Stimulated activated effector memory CD8-positive, alpha-beta T cell treated with anti-CD3 and anti-CD28 coated beads, Interleukin-12 subunit alpha, Interleukin-12 subunit beta, amount 100 ng/mL, for 72 hours (primary cell): ENCODE data around the gene GABRE.

Source experiments
- ATAC-seq: fragments of 150-1000 bp; cut with Tn5 transposase; 2 replicates; pipeline ENCODE4 v1.10.0; 2021
- DNase-seq, 2 donors: peaks; one replicate each; pipeline ENCODE4 v3.0.0; 2021 to 2022; ENCODE audit warnings: low spot score in 2 of 2
- H3K27ac Mint-ChIP-seq: one replicate; pipeline ENCODE4 v1.8.0; 2022; ENCODE audit warnings: mild to moderate bottlenecking, mixed read lengths
- H3K36me3 Mint-ChIP-seq: one replicate; pipeline ENCODE4 v1.8.0; 2022; ENCODE audit warnings: mild to moderate bottlenecking, mixed read lengths
- H3K4me1 Mint-ChIP-seq: one replicate; pipeline ENCODE4 v1.8.0; 2022; ENCODE audit warnings: mixed read lengths
- H3K4me3 Mint-ChIP-seq: one replicate; pipeline ENCODE4 v1.8.0; 2022; ENCODE audit warnings: mild to moderate bottlenecking, mixed read lengths
- H3K9me3 Mint-ChIP-seq: one replicate; pipeline ENCODE4 v1.8.0; 2022; ENCODE audit warnings: mixed read lengths

Gene GABRE

GRCh38 chrX:151977923-151978322 lies 3.4 kb upstream of the GABRE start:
- H3K4me1 Mint-ChIP-seq, result no peaks in the 10 kb centered on the region

DNA sequence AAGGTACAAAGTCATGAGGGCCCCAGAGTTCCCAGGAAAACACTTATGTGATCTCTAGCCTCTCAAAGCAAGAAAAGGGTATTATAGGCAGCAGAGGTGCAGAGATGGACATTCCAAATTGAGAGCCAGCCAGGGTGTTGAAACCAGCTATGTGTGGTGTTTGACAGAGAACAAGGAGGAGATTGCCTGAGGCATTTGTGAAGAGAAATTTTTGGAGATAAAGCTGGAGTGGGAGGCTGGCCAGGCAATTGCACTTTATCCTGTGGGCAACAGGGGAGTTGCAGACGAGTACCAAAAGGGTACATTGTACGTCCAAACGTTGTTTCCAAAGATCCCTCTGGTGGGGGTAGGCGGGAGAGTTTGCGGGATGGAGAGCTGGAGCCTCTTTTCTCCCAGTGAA lies 2.5 kb upstream of the GABRE start:
- no peak overlapping the region for H3K4me3 Mint-ChIP-seq
- DNase-seq (no peak), ATAC-seq (no peak)
- no peaks in the 10 kb centered on the region for H3K9me3 Mint-ChIP-seq
- H3K27ac Mint-ChIP-seq, result no peak overlapping the region
- no peaks in the 10 kb centered on the region for H3K4me1 Mint-ChIP-seq
- H3K36me3 Mint-ChIP-seq, result no peaks in the 10 kb centered on the region

More at GRCh38 chrX:151977923-151978322, 3.4 kb upstream of the GABRE start:
- no peak overlapping the region for H3K27ac Mint-ChIP-seq
- DNase-seq (no peak), ATAC-seq (no peak)
- no peaks in the 10 kb centered on the region for H3K9me3 Mint-ChIP-seq
- H3K4me3 Mint-ChIP-seq, result no peak overlapping the region
- no peaks in the 10 kb centered on the region for H3K36me3 Mint-ChIP-seq

- no peak overlapping the region for H3K27ac Mint-ChIP-seq
- ATAC-seq, result no peak
- no peaks in the 10 kb centered on the region for H3K36me3 Mint-ChIP-seq
- no peaks in the 10 kb centered on the region for H3K4me1 Mint-ChIP-seq
- H3K4me3 Mint-ChIP-seq, result no peak overlapping the region
- H3K9me3 Mint-ChIP-seq, result no peaks in the 10 kb centered on the region
- no peak for DNase-seq
Measured at GRCh38 chrX:151975736-151976275, 1.3 kb upstream of the GABRE start.

DNA sequence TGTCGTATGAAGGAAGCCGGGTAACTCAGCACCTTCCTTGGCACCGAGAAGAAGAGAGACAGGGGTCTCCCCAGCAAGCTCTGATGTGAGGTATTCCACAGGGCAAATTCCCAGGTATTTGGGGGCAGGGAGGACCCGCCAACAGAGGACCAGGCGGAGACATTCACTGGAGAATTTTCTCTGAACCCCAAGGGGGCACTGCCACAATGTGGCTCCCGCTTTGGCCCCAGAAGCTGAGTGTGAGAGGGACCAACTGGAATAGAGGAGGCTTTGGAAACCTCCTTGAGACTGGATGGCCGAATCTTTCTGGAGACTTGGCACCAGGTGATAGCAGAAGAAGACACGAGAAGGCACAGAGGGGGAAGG lies 735 bp upstream of the GABRE start:
- Mint-ChIP-seq H3K9me3 (no peaks in the 10 kb centered on the region), H3K36me3 (no peaks in the 10 kb centered on the region), H3K4me1 (no peaks in the 10 kb centered on the region), H3K4me3 (no peak overlapping the region), H3K27ac (no peak overlapping the region)
- DNase-seq (no peak), ATAC-seq (no peak)

- H3K27ac Mint-ChIP-seq, result no peak overlapping the region
- no peak for ATAC-seq
- H3K4me3 Mint-ChIP-seq, result no peak overlapping the region
- no peaks in the 10 kb centered on the region for H3K4me1 Mint-ChIP-seq
- no peaks in the 10 kb centered on the region for H3K36me3 Mint-ChIP-seq
- no peak for DNase-seq
- no peaks in the 10 kb centered on the region for H3K9me3 Mint-ChIP-seq
Measured at GRCh38 chrX:151973851-151974335, 583 bp downstream of the GABRE start.

GRCh38 chrX:151973060-151973661 lies 1.3 kb downstream of the GABRE start:
- Mint-ChIP-seq H3K36me3 (no peaks in the 10 kb centered on the region), H3K9me3 (no peaks in the 10 kb centered on the region), H3K27ac (no peak overlapping the region), H3K4me1 (no peaks in the 10 kb centered on the region), H3K4me3 (no peak overlapping the region)
- DNase-seq (no peak), ATAC-seq (no peak)

- Mint-ChIP-seq H3K27ac (no peak overlapping the region), H3K4me3 (no peak overlapping the region), H3K9me3 (no peaks in the 10 kb centered on the region), H3K36me3 (no peaks in the 10 kb centered on the region), H3K4me1 (no peaks in the 10 kb centered on the region)
- ATAC-seq (no peak), DNase-seq (no peak)
Measured at GRCh38 chrX:151970661-151971060, 3.8 kb downstream of the GABRE start.

DNA sequence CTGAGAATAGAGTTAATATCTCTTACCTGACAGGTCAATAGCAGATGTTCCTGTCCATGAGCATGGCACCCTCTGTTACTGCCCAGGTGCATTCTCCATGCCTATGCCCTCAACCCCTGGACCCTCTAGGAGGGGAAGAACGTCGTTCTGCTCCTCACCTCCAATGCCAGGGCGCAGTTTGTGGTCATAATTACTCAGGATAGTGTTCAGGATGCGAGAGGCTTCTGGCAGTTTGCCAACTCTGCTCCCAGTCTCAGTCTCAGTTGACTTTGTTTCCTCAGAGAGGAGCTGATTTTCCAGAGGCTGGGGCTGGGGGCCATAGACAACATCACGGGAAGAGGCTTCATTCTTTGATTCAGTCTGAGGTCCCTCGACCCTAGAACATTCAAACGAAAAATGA lies 4.4 kb downstream of the GABRE start:
- H3K4me1 Mint-ChIP-seq, result no peaks in the 10 kb centered on the region
- H3K4me3 Mint-ChIP-seq, result no peak overlapping the region
- H3K36me3 Mint-ChIP-seq, result no peaks in the 10 kb centered on the region

DNA sequence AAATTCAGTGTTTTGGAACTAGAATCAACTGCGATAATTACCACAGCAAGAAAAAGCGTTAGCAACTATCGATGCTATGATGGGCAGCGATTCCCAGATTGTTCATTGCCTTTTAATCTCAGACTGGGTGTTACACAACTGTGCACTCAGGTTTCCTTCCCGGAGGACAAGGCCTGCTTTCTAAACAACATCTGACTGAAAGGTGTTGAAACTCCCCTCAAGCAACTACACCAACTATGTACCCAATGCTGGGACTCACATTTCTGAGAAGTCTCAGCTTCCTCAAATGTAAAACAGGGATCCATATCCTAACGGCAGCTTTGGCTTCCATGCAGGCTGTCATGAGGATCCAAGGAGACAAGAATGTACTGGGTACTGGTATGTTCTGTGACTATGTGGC lies 8.2 kb downstream of the GABRE start:
- Mint-ChIP-seq H3K27ac (no peak overlapping the region), H3K4me3 (no peak overlapping the region), H3K36me3 (no peaks in the 10 kb centered on the region), H3K9me3 (no peaks in the 10 kb centered on the region), H3K4me1 (no peaks in the 10 kb centered on the region)
- no peak for ATAC-seq
- no peak for DNase-seq

More for the DNA sequence above, 4.4 kb downstream of the GABRE start:
- no peak for ATAC-seq
- DNase-seq, result no peak
- H3K9me3 Mint-ChIP-seq, result no peaks in the 10 kb centered on the region
- H3K27ac Mint-ChIP-seq, result no peak overlapping the region

- H3K27ac Mint-ChIP-seq, result no peak overlapping the region
- H3K36me3 Mint-ChIP-seq, result no peaks in the 10 kb centered on the region
Measured at GRCh38 chrX:151962034-151962433, 12.4 kb downstream of the GABRE start.

DNA sequence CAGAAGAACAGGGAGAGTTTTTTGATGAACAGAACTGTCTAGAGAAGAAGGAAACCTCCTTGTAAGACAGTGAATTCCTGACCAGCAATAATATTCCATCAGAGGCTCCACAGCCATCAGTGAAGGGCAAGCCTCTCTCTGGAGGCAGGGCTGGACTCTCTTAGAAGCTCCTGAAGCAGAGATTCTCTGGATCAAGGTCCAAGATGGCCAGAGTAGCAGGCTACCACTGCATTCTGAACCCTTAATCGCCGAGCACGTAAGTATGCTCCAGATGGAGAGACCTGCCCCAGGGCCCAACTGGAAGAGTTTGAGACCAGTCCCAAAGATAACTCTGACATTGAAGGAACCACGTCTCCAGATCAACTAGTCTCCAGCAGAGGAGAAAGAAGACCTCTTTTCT lies 16.4 kb downstream of the GABRE start:
- DNase-seq (no peak), ATAC-seq (no peak)
- H3K4me3 Mint-ChIP-seq, result no peak overlapping the region
- no peaks in the 10 kb centered on the region for H3K36me3 Mint-ChIP-seq
- no peaks in the 10 kb centered on the region for H3K4me1 Mint-ChIP-seq
- H3K9me3 Mint-ChIP-seq, result peaks cover 2% of the 10 kb centered on the region
- no peak overlapping the region for H3K27ac Mint-ChIP-seq

More at GRCh38 chrX:151962034-151962433, 12.4 kb downstream of the GABRE start:
- Mint-ChIP-seq H3K4me1 (no peaks in the 10 kb centered on the region), H3K9me3 (no peaks in the 10 kb centered on the region), H3K4me3 (no peak overlapping the region)
- no peak for DNase-seq
- no peak for ATAC-seq

DNA sequence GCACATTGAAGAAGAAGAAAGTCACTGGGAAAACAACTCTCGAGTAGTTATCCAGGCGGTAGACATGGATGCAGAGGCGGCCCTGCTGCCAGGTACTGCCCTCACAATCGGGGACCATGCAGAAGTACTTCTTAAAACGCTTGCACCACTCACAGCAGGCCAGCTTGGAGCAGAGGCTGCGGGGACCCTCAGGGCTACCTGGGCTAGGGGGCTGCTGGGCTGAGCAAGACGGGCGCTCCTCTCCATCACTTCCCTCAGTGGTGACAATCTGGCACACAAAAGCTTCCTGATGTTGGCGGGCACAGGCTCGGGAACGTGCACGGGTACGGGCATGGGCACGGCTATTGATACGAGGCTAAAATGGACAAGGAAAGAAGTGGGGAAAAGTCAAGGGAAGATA lies 19.7 kb downstream of the GABRE start:
- H3K4me1 Mint-ChIP-seq, result no peaks in the 10 kb centered on the region
- no peak overlapping the region for H3K27ac Mint-ChIP-seq
- no peak for ATAC-seq
- DNase-seq, result no peak
- H3K9me3 Mint-ChIP-seq, result peaks cover 2% of the 10 kb centered on the region
- H3K36me3 Mint-ChIP-seq, result no peaks in the 10 kb centered on the region
- no peak overlapping the region for H3K4me3 Mint-ChIP-seq

- no peaks in the 10 kb centered on the region for H3K4me1 Mint-ChIP-seq
Measured at GRCh38 chrX:151938172-151938571, 36.3 kb downstream of the GABRE start.

GRCh38 chrX:151935358-151935757 lies 39.1 kb downstream of the GABRE start:
- Mint-ChIP-seq H3K27ac (no peak overlapping the region), H3K4me1 (no peaks in the 10 kb centered on the region), H3K9me3 (no peaks in the 10 kb centered on the region), H3K4me3 (no peak overlapping the region), H3K36me3 (no peaks in the 10 kb centered on the region)
- DNase-seq (no peak), ATAC-seq (no peak)

More at GRCh38 chrX:151938172-151938571, 36.3 kb downstream of the GABRE start:
- ATAC-seq (no peak), DNase-seq (no peak)
- no peak overlapping the region for H3K27ac Mint-ChIP-seq
- no peaks in the 10 kb centered on the region for H3K9me3 Mint-ChIP-seq
- no peaks in the 10 kb centered on the region for H3K36me3 Mint-ChIP-seq
- no peak overlapping the region for H3K4me3 Mint-ChIP-seq

GRCh38 chrX:151929126-151929525 lies 45.4 kb downstream of the GABRE start:
- no peaks in the 10 kb centered on the region for H3K9me3 Mint-ChIP-seq
- no peak overlapping the region for H3K4me3 Mint-ChIP-seq
- H3K27ac Mint-ChIP-seq, result no peak overlapping the region
- DNase-seq (no peak), ATAC-seq (no peak)
- H3K4me1 Mint-ChIP-seq, result no peaks in the 10 kb centered on the region
- H3K36me3 Mint-ChIP-seq, result no peaks in the 10 kb centered on the region

GRCh38 chrX:151923648-151924047 lies 50.8 kb downstream of the GABRE start:
- DNase-seq, result no peak
- H3K4me3 Mint-ChIP-seq, result no peak overlapping the region
- no peak overlapping the region for H3K27ac Mint-ChIP-seq
- H3K36me3 Mint-ChIP-seq, result no peaks in the 10 kb centered on the region
- ATAC-seq, result no peak
- H3K4me1 Mint-ChIP-seq, result no peaks in the 10 kb centered on the region
- H3K9me3 Mint-ChIP-seq, result no peaks in the 10 kb centered on the region
